OCI-M1 (cell line): ENCODE results near the gene PAM16.
"Not testable (repeated sequence)": the region's sequence is repeated elsewhere in the genome, so short reads cannot be mapped to it uniquely, and the experiment has no call there.

Experiments used
- DNase-seq: peaks from one replicate; lab custom pipeline; 2025; lab: John Stamatoyannopoulos, UW

The PAM16 gene

DNA sequence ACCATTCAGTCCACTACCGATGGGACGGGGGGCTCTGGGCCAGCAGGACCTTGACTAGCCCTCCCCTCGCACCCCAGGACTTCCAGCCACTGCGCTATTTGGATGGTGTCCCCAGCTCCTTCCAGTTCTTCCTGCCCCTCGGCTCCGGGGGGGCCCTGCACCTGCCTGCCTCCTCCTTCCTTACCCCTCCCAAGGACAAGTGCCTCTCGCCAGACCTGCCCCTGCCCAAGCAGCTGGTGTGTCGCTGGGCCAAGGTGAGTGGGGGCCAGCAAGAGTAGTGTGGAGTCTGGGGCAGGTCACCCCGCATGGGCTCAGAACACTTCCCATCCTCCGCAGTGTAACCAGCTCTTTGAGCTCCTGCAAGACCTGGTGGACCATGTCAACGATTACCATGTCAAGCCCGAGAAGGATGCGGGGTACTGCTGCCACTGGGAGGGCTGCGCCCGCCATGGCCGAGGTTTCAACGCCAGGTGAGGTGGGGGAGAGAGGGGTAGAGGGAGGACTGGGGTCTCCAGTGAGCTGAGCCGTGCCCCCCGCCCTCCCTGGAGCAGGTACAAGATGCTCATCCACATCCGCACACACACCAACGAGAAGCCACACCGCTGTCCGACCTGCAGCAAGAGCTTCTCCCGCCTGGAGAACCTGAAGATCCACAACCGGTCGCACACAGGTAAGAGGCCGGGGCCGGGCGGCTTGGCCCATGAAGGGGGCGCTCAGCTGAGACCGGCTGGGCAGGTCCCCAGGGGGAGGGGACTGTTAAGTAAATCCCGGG is 16.2 kb downstream of the PAM16 start:
- DNase-seq, result no peak

DNA sequence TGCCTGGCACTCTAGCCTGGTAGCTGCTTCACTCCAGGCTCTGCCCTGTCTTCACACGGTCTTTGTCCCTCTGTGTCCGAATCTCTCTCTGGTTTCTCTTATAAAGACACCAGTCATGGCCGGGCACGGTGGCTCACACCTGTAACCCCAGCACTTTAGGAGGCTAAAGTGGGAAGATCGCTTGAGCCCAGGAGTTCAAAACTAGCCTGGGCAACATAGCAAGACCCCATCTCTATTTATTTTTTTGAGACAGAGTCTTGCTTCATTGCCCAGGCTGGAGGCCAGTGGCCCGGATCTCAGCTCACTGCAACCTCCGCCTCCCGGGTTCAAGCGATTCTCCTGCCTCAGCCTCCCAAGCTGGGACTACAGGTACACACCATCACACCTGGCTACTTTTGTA is 17.4 kb downstream of the PAM16 start:
- DNase-seq, result not testable (repeated sequence)

DNA sequence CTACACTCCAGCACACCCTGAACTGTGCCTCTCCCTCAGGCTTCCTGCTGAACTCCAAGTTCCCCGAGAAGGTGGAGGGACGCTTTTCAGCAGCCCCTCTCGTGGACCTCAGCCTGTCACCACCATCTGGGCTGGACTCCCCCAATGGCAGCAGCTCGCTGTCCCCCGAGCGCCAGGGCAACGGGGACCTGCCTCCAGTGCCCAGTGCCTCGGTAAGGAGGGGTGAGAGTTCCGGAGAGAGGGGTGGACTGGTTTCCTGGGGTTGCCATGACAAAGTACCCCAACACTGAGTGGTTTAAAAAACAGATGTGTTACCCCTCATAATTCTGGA is 17.8 kb downstream of the PAM16 start:
- DNase-seq, result no peak

DNA sequence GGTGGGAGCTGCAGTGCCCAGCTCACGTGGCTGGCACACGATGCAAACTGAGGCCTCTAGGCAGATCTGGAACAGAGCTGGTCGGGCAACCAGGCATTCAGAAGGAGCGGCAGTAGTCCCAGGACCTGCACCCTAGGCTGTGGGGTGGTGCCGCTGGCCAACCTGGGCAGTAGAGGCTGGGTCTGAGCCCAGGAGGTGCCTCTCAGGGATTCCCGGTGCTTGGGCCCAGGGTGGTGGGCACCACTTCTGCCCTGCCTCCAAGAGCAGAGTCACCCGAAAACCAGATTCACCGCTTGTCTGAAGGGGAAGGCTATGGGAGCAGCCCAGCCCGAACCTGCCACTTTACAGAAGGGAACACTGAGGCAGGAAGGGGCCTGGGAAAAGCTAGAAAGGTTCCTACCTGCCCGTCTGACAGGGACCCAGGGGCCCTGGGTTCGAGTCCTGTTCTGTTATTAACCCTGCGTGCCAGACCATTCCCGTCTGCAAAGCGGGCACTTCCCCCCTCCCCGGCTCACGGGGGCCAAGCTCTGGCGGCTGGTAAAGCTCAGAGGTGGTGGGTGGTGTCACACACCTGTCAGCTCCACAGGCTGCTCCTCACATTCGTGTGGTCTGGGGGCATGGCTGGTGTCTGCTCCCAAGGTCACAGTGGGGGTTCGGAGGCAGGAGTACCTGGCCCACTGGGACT is 18.4 kb downstream of the PAM16 start:
- DNase-seq, result no peak

DNA sequence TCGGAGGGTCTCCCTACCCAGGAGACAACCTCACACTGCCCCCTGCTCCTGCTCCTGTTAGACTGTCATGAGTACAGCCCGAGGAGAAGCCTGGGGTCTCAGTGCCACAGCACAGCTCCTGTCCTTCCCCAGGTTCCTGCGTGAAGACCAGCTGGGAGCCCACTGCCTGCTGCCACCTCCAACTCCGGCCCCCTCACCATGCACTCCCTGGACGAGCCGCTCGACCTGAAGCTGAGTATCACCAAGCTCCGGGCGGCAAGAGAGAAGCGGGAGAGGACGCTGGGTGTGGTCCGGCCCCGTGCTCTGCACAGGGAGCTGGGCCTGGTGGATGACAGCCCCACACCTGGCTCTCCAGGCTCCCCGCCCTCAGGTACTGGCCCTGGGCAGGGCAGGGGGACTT is 19.0 kb downstream of the PAM16 start:
- no peak for DNase-seq

DNA sequence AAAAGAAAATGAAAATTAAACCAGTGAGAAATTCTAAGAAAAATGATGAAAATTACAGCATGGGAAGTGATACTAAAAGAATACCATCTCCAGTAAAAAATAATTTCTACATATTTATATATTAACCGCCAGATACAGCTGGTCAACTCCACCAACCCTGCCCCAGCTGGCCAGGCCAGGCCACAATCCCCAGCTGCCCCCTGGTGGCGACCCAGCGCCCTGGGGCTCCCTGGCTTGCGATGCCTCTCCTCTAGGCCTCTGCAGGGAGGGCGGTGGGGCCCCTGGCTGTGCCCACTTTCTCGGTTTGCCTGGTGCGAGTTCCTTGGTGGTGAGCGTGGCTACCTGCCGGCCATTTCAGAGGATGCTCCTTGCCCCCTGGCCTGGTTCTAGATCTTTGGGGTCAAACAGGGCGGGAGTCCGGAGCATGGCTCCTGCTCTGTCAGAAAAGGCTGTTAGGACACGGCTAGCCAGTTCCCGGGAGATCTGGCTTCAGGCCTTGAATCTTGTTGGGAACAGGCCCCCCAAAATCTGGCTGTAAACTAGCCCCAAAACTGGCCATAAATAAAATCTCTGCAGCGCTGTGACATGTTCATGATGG is 20.7 kb downstream of the PAM16 start:
- DNase-seq, result peak; percentile 84

DNA sequence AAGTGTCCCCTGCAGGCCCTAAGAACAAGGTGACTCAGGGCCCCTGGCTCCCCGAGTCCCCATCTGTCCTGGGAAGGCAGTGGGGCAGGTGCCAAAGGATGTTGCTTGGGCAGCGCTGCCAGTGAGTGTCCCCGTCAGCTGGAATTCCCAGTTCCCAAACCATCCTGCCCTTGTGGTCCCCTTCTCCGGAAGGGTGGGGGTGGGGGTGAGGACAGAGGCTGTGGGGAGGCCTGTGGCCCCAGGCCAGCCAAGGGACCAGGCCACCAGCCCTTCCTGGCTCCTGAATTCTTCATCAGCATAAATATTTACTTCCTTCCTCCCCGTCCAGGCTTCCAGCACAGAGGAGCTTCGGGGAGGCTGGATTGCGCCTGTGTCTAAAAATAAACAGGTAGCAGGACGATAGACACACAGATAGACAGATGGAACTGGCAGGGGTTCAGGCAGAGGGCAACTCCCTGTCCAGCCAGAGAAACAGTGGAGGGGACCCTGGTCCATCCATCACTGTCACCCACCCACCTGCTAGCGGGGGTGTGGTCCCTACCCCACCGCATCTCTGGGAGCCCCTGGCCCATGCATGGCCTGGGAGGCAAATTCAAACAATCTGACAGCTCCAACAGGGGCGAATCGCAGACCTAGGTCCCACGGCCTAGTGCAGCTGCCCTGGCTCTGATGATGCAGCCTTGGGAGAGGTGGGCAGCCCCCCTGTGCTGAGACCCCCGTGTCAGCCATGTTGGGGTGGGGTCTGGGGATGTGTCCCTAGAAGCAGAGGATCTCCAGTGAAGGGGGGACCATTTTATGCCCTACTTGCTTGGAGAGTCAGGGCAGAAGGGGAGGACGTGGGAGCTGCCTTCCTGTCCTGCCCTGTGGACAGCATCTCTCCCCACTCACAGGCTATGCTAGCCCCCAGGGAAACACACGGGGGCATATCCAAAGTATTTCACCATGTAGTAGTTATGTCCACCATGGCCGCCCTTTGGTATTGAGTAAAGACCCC is 22.0 kb downstream of the PAM16 start:
- DNase-seq, result no peak

DNA sequence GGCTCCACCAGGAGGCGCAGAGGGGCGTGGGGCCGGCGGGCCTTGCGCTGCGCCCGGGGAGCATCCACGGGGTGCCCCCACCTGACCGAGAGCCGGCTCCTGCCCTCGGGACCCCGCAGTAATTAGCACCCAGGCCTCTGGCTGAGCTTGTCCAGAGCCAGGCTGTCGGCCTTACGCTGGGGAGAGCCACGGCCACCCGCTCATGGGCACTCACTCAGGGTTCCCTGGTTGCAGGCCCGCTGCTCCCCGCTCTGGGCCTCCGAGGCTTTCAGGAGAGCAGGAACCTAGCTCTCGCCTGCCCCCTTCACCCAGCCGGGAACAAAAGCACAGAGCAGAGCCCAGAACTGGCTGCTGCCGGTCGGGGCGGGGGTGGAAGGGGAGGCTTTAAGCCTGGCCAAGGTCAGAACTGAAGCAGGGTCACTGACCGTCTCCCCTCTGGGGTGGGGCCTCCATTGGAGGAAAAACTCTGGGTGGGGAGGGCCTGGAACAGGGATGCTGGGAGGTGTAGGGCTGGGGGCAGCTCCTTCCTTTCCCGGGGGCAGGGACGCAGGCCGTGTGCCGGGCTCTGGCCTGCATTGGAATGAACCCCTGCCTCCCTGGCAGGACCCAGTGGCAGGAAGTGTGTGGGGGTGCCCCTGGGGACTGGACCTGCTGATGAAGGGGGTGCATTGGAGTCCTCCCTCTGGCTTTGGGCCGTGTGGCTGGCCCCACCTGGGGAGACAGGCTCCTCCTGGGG is 22.9 kb downstream of the PAM16 start:
- peak; percentile 77 for DNase-seq

DNA sequence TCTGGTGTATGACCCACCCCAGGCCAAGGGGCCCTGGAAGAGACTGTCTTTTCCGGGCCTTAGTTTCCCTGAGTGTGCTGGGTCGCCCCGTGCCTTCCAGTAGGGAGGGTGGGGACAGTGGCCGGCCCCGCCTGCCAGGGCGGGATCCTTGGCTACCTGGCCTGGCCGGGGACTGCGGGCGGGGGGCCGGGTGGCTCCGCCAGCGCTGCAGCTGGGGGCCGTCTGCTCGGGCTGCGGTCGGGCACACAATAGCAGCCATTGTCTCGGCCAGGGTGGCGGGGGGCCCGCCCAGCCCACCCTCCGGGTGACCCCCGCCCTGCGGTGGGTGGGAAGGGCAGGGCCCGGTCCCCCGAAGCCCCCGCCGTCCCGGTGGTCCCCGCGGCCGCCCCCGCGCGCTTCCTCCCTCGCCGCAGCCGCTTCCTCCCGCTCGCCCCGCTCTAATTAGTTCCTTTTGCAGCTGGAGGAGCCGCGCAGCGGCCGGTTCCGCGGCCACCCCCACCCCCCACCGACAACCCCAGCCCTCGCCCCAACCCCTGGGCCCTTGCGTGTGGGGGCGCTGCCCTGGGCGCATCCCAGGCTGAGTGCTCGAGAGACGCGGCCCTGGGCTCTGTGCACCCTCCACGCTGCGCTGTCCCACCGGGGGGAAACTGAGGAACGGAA is 23.6 kb downstream of the PAM16 start:
- no peak for DNase-seq

DNA sequence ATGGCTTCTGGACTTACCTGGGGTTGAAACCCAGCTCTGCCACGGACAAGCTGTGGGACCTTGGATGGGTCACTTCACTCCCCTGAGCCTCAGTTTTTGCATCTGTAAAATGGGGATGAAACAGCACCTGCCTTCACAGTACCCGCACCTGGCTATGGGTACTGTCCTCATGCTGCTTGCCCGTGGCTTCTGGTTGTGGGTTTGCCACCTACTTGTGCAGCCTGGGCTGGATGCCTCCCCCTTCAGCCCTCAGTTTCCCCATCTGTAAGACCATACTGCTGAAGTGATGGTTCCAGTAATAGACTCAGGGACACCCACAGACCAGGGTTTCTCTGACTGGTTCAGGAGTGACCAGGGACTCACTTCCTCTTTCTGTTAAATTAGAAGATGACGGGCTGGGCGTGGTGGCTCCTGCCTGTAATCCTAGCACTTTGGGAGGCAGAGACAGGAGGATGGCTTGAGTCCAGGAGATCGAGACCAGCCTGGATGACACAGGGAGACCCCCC is 25.8 kb downstream of the PAM16 start:
- DNase-seq, result peak; percentile 69

DNA sequence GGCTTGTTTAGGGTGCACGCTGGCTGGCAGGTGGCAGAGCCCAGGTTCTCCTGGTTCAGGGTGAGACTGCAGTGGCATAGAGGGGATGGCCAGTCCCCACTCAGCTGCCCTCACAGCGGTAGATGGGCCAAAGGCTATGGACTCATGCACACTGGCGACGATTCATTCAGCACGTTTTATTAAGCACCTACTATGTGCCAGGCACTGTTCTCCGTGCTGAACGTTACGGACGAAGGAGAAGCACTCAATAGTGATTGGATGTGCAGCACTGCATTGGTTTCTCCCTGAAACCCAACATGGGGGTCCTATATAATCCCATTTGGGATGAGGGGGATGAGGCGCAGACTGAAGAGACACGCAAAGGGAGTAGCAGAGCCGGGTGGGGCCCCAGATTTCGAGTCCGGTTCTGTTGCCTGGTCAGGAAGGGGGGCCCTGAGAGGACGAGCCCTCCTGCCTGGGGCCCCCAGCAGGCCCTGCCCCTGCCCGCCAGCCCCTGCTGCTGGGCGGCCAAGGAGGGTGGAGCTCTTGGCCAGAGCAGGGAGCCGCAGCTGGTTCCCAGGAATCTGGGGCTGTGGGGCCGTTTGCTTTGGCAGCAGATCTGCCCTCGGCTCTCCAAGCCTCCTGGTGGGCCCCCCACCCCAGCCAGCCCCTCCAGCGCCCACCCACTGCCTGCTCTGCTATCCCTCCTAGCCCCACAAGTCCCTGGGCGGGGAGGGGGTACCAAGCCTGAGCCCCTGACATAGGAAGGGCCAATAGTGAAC is 26.4 kb downstream of the PAM16 start:
- DNase-seq, result no peak

DNA sequence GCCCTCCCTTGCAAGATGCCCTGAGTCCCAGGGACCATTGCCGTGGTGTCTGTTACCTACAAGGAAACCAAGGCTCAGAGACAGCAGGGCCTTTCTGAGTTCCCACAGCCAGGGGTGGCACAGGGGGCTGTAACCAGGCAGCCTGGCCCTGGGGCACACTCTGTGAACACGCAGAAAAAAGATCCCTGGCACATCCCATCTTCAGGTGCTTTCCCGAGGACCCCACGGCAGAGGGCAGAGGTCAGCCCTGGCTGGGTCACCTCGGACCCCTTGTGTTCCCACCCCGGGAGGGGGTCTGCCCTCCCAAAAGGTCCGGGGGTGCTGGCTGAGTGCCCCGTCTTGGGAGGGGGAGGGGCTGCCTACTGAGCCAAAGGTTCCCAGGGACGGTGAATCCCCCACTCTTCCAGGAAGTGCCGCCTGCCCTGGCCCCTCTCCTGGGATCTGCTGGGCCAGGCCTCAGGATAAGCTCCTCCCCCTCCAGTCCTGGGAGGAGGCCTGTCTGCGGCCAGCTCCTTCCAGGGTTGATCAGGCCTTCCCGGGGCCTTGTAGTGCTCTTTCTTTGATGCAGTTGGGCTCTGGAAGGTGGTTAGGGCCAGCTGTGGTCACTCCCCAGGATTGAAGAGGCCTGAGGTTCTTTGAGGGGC is 27.2 kb downstream of the PAM16 start:
- DNase-seq, result peak; percentile 13

DNA sequence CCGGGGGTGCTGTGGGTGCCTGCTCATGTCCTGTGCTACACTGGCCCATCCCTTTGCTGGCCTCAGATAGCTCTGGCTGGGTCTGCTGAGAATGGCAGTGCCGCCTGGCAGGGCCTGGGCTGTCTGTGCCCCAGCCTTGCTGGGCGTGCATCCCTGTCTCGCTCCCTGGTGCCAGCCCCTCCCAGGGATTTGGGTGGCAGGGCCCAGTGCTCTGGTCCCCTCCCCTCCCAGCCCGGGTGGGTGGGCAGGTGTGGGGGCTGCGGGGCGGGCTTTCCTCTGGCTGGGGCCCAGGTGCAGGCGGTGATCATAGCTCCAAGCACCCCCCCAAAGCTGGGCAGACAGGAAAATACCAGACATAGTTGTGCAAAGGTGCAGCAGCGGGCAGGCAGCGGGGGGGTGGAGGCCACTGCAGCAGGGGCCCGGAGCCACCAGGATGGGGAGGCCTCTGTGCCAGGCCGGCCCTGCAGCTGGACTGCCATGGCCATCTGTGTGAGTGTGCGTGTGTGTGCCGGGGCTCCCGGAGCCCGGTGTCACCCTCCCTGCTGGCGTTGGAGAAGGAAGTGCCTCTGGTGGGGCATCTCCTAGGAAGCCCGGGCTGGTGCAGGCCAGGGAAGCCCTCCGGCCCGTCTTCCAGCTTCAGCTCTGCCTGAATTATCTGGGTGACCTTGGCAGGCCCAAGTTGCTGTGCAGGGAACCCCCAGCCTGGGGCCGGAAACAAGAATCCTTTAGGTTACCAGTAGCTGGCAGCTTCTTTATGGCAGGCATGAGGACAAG is 27.9 kb downstream of the PAM16 start:
- no peak for DNase-seq

DNA sequence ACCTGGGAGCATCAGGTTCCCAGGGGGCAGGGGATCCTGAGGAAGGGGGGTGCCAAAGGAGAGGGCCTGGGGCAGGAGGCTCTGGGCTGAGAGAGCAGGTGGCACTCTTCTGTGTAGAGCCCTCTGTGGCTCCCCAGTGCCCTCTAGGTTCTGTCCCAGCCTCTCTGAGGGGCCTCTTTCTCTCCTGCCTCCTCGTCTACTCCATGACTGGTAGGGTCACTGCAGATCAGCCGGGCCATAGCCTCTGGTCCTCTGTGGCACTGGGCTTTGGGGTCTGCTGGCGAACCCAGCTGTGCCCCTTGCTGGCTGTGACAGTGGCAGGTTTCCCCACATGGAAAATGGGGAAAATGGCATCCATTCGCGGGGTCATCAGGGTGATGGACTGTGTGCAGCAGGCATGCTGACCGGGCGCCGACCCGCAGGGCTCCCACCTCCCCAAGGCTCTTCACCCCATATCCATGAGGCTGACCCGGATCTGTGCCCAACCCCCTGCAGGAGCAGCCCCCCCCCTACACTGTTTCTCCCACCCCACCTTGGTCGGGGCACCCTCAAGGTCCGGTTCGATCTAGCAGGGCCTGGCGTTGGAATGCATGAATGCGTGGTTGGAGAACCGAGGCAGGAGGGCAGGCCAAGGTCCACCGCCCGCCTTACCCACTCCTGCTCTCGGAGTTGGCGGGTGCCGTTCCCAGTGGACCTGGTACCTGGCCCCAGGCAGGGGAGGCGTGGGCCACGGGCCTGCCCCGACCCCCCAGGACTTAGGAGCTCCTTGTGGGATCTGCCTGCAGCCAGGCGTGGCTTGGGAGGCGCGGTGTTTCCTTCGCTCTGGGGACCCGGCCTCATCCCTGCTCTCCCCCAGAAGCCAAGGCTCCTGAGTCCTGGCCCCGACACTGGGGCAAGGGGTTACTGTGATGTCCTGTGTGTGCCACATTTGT is 28.7 kb downstream of the PAM16 start:
- no peak for DNase-seq

DNA sequence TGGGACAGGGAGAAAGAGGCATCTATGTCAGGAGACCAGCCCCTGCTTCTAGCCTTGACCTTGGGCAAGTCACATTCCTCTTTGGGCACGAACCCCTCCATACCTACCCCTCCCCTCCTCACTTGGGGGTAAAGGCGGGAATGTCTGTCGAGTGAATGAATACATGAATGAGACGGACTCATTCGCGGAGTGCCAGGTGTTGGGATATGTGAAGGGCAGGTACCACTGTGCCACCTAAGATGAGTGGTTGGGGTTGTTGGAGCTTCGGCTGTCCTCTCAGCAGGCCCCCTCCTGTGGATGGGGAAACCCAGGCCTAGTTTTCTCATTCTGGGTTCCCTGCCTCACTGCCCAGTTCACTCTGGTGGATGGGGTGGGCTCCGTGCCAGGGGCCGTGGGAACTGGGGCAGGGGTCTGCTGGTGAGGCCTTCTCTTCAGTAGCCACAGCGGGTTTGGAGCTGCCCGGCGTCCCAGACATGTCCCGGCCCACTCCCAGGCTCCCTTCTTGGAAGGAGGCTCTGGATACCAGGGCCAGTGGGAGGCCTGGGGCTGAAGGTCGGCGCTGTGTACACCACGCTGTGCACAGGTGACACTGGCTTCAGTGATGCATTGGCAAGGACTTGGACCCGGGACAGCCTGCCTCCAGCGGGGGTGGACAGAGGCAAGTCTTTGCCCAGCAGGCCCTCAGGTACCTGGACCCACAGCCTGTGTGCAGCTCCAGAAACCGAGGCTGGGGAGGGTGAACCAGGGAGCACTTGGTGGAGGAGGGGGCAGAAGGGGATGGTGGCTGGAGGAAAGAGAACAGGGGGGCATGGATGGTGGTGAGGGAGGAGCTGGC is 29.6 kb downstream of the PAM16 start:
- DNase-seq, result no peak

DNA sequence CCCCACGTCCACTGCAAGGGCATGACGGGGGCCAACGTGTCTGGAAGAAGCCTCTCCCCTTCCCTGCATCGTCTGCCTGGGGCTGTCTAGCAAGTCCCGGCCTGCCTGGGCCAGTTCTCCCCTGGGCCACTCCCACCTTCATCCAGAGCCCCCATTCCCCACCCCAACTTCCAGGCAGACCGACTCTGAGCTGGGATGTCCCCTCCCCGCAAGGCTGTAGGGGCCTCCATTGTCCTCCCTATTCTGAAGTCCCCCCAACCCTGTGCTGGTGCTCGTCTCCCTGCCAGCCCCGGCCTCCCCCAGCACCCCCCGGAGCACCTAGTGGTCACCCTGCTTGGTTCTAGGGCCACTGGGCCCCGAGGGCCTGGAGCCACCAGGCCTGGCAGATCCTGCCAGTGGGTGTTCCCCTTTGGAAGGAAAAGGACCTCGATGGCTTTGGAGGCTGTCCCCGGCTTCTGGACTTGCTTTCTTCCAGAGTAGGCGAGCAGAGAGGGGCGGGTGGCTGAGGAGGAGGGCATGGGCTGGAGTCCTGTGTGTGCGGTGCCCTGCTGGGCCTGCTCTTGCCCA is 30.5 kb downstream of the PAM16 start:
- no peak for DNase-seq
